VCaP (cell line): ENCODE measurements around the gene SPTBN1.

Experiments
- H3K27ac ChIP-seq: fragments of 450-650 bp; 2 replicates; pipeline ENCODE4 v1.5.1; 2017
- CTCF ChIP-seq: fragments of 450-650 bp; conservative IDR thresholded peaks from 2 replicates; pipeline ENCODE4 v1.5.1; 2017; ENCODE audit warnings: mild to moderate bottlenecking, moderate library complexity

The SPTBN1 gene

DNA sequence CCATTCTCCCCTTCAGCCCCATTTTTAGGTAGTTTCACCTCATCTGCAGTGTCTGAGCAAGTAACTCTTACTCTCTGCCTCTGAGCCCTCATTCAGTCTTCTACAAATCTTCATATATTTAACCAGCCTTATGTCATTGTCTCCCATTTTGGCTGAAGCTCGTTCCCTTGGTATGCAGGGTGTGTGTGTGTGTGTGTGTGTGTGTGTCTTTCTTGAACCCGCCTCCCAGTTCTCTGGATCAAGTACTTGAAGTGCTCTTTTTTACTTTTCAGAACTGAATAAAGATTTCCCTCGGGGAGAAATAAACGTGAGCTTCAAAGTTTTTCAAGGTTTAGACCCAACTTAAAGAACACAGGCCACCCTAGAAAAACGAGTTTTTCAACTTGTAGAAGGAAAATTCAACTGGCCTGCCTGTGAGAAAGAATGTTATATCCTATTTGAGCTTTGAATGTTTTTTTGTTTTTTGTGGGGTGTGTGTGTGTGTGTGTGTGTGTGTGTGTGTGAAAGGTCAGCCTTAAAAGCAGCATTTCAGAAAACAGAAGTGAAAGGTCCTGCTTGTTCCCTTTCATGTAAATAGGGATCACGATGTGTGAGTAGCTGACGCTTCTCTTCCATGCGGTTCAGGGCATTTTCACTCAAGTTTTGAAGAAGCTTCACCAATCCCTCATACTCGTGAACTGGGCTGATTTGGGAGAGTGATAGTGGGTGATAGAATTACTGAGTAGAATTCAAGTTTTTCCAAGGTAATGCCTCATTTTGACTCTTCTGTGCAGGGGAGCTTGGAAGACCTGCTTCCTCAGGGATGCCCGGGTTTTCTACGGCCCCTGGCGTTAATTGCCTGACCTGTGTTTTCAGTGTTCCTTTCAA is 216.7 kb downstream of the SPTBN1 start:
- no peak for TF ChIP-seq CTCF
- no peak overlapping the region for H3K27ac ChIP-seq

- no peak overlapping the region for H3K27ac ChIP-seq
- TF ChIP-seq CTCF: no peak
These were observed 217.4 kb downstream of the SPTBN1 start for GRCh38 chr2:54673501-54673998.

DNA sequence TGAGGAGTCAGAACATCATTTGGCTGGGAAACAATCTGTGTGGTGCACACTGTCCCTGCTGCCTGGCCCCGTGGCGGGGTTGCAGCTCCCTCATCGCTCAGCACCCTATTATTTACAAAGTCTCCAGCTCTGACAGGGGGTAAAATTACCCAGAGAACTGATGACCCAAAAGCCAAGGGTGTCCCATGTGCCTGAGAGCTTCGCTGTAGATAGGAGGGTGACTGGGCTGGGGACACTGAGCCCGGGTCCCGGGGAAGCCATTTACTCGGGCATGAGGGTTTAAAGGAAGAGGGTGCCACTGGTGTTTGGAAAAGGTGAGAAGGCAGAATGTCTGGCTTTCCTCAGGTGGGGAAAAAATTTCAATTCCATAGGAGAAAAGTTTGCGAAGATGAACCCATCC is 219.2 kb downstream of the SPTBN1 start:
- no peak for TF ChIP-seq CTCF
- H3K27ac ChIP-seq: no peak overlapping the region

GRCh38 chr2:54675738-54676137 is 219.6 kb downstream of the SPTBN1 start:
- no peak for TF ChIP-seq CTCF
- no peak overlapping the region for H3K27ac ChIP-seq

GRCh38 chr2:54676656-54677055 is 220.5 kb downstream of the SPTBN1 start:
- H3K27ac ChIP-seq: no peak overlapping the region
- TF ChIP-seq CTCF: no peak

- no peak for TF ChIP-seq CTCF
- no peak overlapping the region for H3K27ac ChIP-seq
These were observed 221.5 kb downstream of the SPTBN1 start for GRCh38 chr2:54677476-54678265.

- no peak overlapping the region for H3K27ac ChIP-seq
- no peak for TF ChIP-seq CTCF
These were observed 222.6 kb downstream of the SPTBN1 start for GRCh38 chr2:54678719-54679118.
